Activated CD8-positive, alpha-beta T cell treated with anti-CD3 and anti-CD28 coated beads for 36 hours (primary cell): ENCODE results near the gene EGFL8. TPM values are rescaled to one million over a fixed set of nuclear protein-coding genes. Genes with fewer than 3 reads are reported as not detected.

Experiments
- ATAC-seq: fragments of 200-7000 bp; cut with Tn5 transposase; one replicate; pipeline ENCODE4 v1.10.0; 2021; ENCODE audit warnings: mild to moderate bottlenecking, moderate library complexity
- CTCF ChIA-PET: fragments of 350-600 bp; sonication (Branson Sonifier 250); formaldehyde crosslinking; loops from one replicate; lab custom pipeline; 2021; ENCODE audit warnings: antibody characterized with exemption; lab: Charles Lee
- POLR2A ChIA-PET: fragments of 350-600 bp; sonication (Branson Sonifier 250); formaldehyde crosslinking; loops from one replicate; lab custom pipeline; 2021; ENCODE audit warnings: antibody characterized with exemption; lab: Charles Lee
- DNase-seq: peaks from one replicate; pipeline ENCODE4 v3.0.0-alpha.2; 2020
- H3K27ac Mint-ChIP-seq: one replicate; pipeline ENCODE4 v1.8.0; 2021; ENCODE audit warnings: mild to moderate bottlenecking, mixed read lengths
- H3K27me3 Mint-ChIP-seq: one replicate; pipeline ENCODE4 v1.8.0; 2021; ENCODE audit warnings: mixed read lengths
- H3K36me3 Mint-ChIP-seq: one replicate; pipeline ENCODE4 v1.8.0; 2021; ENCODE audit warnings: low read depth, mixed read lengths
- H3K4me1 Mint-ChIP-seq: one replicate; pipeline ENCODE4 v1.8.0; 2021; ENCODE audit warnings: low read depth, mixed read lengths
- H3K4me3 Mint-ChIP-seq: one replicate; pipeline ENCODE4 v1.8.0; 2021; ENCODE audit warnings: mild to moderate bottlenecking, moderate library complexity, mixed read lengths
- H3K9me3 Mint-ChIP-seq: one replicate; pipeline ENCODE4 v1.8.0; 2021; ENCODE audit warnings: mixed read lengths
- intact Hi-C: fragments of 100-400 bp; cut with micrococcal nuclease; formaldehyde crosslinking; loops from one replicate; pipeline ENCODE4 v1.10.0; 2022
- total RNA-seq, 2 experiments: library from RNA; stranded (reverse); gene quantifications; one replicate each; pipeline ENCODE4 v1.2.3, GENCODE V29; 2021
- TF ChIP-seq, protein P1 (sequence below): fragments of 200-600 bp; IDR thresholded peaks from one replicate; pipeline ENCODE4 v1.8.0; 2022; ENCODE audit warnings: antibody characterized with exemption, mild to moderate bottlenecking

Gene EGFL8
- total RNA-seq, 2 experiments from 2014 or later: 13.3 to 14.0 TPM

GRCh38 chr6:32188381-32189068 is 24.1 kb downstream of the EGFL8 start:
- intact Hi-C loops: no loop called here
- H3K36me3 Mint-ChIP-seq: peaks cover 48% of the 10 kb centered on the region
- TF ChIP-seq, protein P1, sequence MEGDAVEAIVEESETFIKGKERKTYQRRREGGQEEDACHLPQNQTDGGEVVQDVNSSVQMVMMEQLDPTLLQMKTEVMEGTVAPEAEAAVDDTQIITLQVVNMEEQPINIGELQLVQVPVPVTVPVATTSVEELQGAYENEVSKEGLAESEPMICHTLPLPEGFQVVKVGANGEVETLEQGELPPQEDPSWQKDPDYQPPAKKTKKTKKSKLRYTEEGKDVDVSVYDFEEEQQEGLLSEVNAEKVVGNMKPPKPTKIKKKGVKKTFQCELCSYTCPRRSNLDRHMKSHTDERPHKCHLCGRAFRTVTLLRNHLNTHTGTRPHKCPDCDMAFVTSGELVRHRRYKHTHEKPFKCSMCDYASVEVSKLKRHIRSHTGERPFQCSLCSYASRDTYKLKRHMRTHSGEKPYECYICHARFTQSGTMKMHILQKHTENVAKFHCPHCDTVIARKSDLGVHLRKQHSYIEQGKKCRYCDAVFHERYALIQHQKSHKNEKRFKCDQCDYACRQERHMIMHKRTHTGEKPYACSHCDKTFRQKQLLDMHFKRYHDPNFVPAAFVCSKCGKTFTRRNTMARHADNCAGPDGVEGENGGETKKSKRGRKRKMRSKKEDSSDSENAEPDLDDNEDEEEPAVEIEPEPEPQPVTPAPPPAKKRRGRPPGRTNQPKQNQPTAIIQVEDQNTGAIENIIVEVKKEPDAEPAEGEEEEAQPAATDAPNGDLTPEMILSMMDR: no peak
- H3K27me3 Mint-ChIP-seq: no peaks in the 10 kb centered on the region
- H3K4me1 Mint-ChIP-seq: peaks cover 40% of the 10 kb centered on the region
- ChIA-PET POLR2A (interaction anchor here (1.2 to 7.2 kb wide), 2 partner anchors 10 to 784 kb away, joined by 3 to 72 read pairs; partner anchors contain the start of genes AGPAT1 and RNF5), CTCF (interaction anchor here (0.9 kb wide), 1 partner anchor 70 kb away, joined by 3 read pairs; no protein-coding TSS in a partner anchor)
- peak overlapping the region; percentile 96 for H3K27ac Mint-ChIP-seq
- ATAC-seq (no peak), DNase-seq (no peak)
- no peaks in the 10 kb centered on the region for H3K9me3 Mint-ChIP-seq
- H3K4me3 Mint-ChIP-seq: peak overlapping the region; percentile 95

DNA sequence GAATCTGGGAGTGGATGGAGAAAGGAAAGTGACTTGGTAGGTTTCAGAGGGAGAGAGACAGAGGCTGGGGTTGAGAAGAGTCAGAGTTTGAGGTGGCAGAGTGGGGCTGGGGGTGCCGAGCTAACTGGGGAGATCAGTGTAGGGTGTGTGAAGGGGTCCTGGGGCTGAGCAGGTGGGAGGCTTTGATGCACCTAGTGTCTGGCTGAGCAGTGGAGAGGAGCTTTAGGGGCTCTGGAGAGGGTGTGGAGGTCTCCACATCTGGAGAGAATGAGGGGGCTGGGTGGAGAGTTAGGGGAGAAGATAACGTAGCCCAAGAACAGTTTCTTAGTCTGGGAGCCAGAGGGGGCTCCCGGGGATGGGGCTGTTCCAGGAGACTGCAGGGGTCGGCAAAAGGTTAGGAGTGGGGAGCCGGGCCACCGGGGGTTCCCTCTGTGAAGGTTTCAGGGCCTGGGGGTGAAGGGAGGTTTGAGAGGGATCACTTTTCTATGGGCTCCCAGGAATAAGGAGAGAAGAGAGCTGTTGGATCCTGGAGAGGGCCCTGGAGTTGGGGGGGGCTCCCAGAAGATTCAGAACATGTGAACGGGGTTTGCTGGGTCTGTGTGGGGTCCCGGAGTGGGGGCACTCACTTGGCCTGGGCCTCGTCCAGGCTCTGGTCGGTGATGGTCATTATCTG is 24.8 kb downstream of the EGFL8 start:
- peaks cover 44% of the 10 kb centered on the region for H3K36me3 Mint-ChIP-seq
- POLR2A ChIA-PET: interaction anchor here (0.9 to 7.2 kb wide), 3 partner anchors 10 to 783 kb away, joined by 3 to 72 read pairs (median 4); partner anchors contain the start of genes AGPAT1 and RNF5

DNA sequence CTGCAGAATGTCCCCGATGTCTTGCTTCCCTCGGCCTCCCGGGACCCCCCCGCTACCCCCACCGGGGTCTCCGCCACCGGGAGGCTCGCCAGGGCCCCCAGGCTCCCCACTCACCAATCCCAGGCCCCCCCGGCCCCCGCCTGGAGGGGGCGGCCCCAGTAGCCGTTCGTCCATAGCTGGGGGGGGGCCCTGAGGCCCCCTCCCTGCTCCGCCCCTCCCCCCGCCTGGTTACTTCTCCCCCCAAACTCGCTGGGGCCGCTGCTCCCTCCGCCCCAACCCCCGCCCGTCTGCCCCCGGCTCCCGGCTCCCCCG is 25.3 kb downstream of the EGFL8 start:
- DNase-seq: no peak
- Mint-ChIP-seq H3K4me3 (peak overlapping the region; percentile 97), H3K36me3 (peaks cover 44% of the 10 kb centered on the region), H3K4me1 (peaks cover 50% of the 10 kb centered on the region), H3K27ac (peak overlapping the region; percentile 96), H3K27me3 (no peaks in the 10 kb centered on the region), H3K9me3 (no peaks in the 10 kb centered on the region)
- intact Hi-C loops: no loop called here
- no peak for ATAC-seq
- TF ChIP-seq, protein P1: no peak
- POLR2A ChIA-PET: interaction anchor here (0.6 to 7.2 kb wide), 3 partner anchors 11 to 1352 kb away, joined by 3 to 72 read pairs (median 4); partner anchors contain the start of genes AGPAT1 and RNF5
- CTCF ChIA-PET: interaction anchor here (0.8 to 1.2 kb wide), 3 partner anchors 21 to 73 kb away, joined by 3 read pairs; no protein-coding TSS in a partner anchor

More for the DNA sequence above, 24.8 kb downstream of the EGFL8 start:
- Mint-ChIP-seq H3K4me3 (peak overlapping the region; percentile 95), H3K4me1 (peaks cover 47% of the 10 kb centered on the region), H3K27me3 (no peaks in the 10 kb centered on the region), H3K27ac (peak overlapping the region; percentile 96), H3K9me3 (no peaks in the 10 kb centered on the region)
- ATAC-seq: no peak
- TF ChIP-seq, protein P1: no peak
- no peak for DNase-seq
- CTCF ChIA-PET: interaction anchor here (0.9 kb wide), 1 partner anchor 70 kb away, joined by 3 read pairs; no protein-coding TSS in a partner anchor
- intact Hi-C loops: no loop called here

DNA sequence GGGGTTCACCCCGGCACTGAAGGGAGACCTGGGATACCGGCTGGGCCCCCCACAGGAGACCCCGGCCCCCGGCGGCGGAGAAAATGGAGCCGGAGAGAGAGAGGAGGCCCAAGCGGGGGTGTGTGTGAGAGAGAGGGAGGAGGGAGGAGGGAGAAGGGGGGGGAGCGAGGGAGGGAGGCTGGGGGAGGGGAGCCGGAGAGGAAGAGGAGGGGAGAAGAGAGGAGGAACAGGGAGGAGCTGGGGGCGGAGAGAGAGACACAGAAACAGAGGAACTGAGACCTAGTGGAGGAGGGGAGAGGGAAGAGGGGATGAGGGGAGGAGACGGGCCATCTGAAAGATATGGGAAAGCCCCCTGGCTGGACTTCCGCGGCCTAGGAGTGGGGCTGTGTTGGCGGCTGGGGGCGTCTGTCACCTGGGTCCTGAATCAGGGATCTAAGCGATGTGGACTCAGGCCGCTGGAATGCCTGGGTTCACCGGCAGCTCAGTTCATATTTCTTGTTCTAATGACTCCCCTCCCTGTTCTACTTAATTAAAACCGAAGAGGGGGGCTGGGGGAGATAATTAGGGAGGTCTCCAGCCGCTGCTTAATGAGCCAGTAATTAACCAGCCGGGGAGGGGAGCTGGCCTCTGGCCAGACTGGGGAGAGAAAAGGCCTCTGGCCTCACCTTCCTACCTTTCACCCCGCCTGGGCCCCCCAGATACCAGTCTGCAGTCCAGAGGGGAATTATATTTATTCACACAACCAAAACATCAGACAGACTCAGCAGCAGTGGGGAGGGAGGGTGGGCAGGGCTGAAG is 25.9 kb downstream of the EGFL8 start, which contains the start of gene PBX2:
Gene PBX2, minus strand, starts transcription at position 149 of the 798 bp plus-strand sequence. CDS start 287 bp downstream, outside the sequence.
- Mint-ChIP-seq H3K27me3 (no peaks in the 10 kb centered on the region), H3K4me3 (peak within 1 kb of the TSS; percentile 97), H3K9me3 (no peaks in the 10 kb centered on the region), H3K27ac (peak within 1 kb of the TSS; percentile 99), H3K4me1 (peaks cover 55% of the 10 kb centered on the region), H3K36me3 (peaks cover 44% of the 10 kb centered on the region)
- ChIA-PET CTCF (interaction anchor here (0.8 to 1.4 kb wide), 4 partner anchors 21 to 73 kb away, joined by 3 read pairs; partner anchors contain the start of gene EGFL8), POLR2A (interaction anchor here (0.6 to 7.2 kb wide), 5 partner anchors 8 to 1352 kb away, joined by 3 to 72 read pairs (median 3); partner anchors contain the start of genes AGPAT1 and RNF5)
- ATAC-seq (peak; percentile 64), DNase-seq (peak; percentile 90)
- TF ChIP-seq, protein P1: no peak
- intact Hi-C loops: no loop called here
